Activated naive CD4-positive, alpha-beta T cell treated with Interleukin-2 at 50 U/mL for 16 hours (primary cell): ENCODE measurements around the gene CCT7.

Experiments
- DNase-seq: peaks from one replicate; pipeline ENCODE4 v3.0.0-alpha.2; 2020

The CCT7 gene

DNA sequence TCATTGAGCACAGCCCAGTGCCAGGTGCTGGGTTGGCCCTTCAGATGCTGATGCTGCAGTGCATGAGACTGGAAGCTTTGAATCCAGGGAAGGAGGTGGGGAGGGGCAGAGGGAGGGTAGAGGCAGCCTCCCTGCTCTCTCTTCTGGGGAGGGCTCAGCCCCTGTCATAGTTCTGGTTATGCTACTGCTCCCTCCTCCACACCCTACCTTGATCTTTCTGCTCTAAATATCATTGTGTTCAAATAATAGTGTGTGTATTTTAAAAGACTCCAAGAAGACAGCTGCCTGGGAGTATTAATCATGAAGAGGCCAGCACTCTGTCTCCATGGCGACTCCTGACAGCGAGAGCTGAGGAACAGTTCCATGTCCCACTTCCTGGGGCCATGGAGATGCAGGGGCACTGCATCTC is 63.0 kb downstream of the CCT7 start:
- DNase-seq, result no peak

DNA sequence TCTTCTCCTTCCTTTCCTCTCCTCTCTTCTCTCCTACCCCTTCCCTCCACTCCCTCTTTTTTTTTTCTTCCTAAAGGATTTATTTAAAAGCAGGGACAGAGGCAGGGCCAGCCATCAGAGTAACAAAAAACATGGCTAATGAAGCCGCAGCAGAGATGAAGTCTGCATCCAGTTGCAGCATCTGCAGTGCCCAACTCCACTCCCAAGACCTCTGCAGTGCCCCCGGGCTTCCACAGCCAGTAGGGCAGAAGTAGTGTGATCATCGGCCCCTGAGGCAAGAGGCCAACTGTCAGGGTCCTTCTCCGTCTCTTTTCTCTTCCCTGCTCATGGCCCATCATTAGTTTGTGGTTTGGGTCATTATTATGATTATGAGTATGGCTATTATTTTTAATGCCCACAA is 63.5 kb downstream of the CCT7 start:
- no peak for DNase-seq

DNA sequence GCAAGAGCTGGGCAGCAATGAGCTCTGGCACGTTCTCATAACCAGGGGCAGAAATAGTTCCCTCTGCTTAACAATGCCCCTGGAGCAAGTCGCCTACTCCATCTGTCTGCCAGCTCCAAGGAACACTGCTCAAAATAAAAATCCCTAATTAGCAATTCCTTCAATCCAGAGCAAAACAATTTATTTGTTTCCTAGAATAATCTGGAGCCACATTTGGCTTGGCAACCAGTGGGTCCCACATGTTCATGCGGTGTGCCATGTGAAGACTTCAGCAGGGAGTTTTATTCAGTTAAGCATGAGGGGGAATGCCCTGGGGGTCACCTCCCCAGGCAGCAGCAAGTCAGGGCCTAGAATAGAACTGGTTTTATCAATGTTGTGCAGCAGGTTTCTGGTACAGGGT is 66.8 kb downstream of the CCT7 start:
- no peak for DNase-seq

DNA sequence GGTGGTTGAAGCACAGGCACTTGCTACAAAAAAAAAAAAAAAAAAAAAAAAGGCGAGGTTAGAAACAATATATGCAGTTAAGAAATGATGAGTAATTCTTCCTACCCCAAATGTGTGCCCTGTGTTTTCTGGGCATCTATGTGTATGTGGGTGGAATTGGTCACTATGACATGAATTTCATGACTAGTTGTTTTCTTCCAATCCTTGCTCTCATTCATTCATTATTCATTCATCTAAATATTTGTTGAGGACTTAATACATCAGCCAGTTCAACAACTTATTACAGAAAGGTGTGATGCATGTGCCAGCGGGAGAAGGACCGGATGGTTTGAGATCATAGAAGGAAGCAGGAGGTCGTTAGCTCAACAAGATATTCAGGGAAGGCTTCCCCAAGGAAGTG is 67.5 kb downstream of the CCT7 start:
- DNase-seq, result no peak
